Mesothelial cell of epicardium (in vitro differentiated cells): ENCODE results near the gene PAQR5. TPM values are rescaled to one million over a fixed set of nuclear protein-coding genes. Genes with fewer than 3 reads are reported as not detected.

ENCODE experiments used
- DNase-seq, 2 experiments: peaks; one replicate each; pipeline ENCODE4 v3.0.0; 2021; ENCODE audit warnings: low spot score in 2 of 2; ENCODE audit not compliant: unreplicated experiment in 2 of 2
- H3K27ac Mint-ChIP-seq: 2 replicates; pipeline ENCODE4 v1.8.0; 2021; ENCODE audit warnings: mixed read lengths
- H3K27me3 Mint-ChIP-seq: 2 replicates; pipeline ENCODE4 v1.8.0; 2021; ENCODE audit warnings: low read depth, mixed read lengths
- H3K36me3 Mint-ChIP-seq: 2 replicates; pipeline ENCODE4 v1.8.0; 2021; ENCODE audit warnings: mixed read lengths
- H3K4me1 Mint-ChIP-seq: 2 replicates; pipeline ENCODE4 v1.8.0; 2021; ENCODE audit warnings: mixed read lengths
- H3K4me3 Mint-ChIP-seq: 2 replicates; pipeline ENCODE4 v1.8.0; 2021; ENCODE audit warnings: mild to moderate bottlenecking, moderate library complexity, mixed read lengths
- H3K9me3 Mint-ChIP-seq: 2 replicates; pipeline ENCODE4 v1.8.0; 2021; ENCODE audit warnings: mixed read lengths
- total RNA-seq: library from RNA; stranded (reverse); gene quantifications from 3 replicates; pipeline ENCODE4 v1.2.1, GENCODE V29; 2021
- TF ChIP-seq, protein P1 (sequence below): fragments of 200-600 bp; sonication (generic); IDR thresholded peaks from one replicate; pipeline ENCODE4 v1.5.0; 2021; ENCODE audit warnings: antibody characterized with exemption; ENCODE audit not compliant: unreplicated experiment

PAQR5 gene
- total RNA-seq, 1 donor from 2014 or later, result 1.2 TPM

DNA sequence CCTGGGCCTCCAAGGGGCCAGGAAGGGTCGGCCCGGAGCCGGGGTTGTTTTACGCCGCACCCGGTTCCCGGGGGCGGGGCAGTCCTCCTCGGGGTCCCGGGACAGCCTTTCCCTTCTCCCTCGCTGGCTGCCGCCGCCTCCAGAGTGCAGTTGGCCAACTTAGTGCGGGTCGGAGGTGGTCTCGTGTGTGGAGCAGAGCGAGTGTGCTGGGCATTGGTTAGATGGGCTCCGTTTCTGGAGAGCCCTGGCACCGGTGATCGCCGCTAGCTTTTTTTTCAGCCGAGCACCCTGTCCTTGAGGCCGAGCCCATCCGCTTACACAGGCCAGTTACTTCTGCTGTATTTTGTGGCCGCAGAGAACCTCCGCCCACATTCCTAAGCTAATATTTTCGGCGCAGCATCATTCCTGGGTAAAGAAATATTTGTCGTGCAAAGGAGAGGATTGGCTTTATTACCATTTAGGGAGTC, 116.0 kb downstream of the PAQR5 start:
- DNase-seq, result peak in 1 of 2 experiments; percentile 62
- Mint-ChIP-seq H3K27me3 (no peaks in the 10 kb centered on the region), H3K4me1 (peaks cover 34% of the 10 kb centered on the region), H3K27ac (peak overlapping the region; percentile 97), H3K36me3 (peaks cover 17% of the 10 kb centered on the region), H3K4me3 (peak overlapping the region; percentile 84), H3K9me3 (no peaks in the 10 kb centered on the region)
- TF ChIP-seq, protein P1, sequence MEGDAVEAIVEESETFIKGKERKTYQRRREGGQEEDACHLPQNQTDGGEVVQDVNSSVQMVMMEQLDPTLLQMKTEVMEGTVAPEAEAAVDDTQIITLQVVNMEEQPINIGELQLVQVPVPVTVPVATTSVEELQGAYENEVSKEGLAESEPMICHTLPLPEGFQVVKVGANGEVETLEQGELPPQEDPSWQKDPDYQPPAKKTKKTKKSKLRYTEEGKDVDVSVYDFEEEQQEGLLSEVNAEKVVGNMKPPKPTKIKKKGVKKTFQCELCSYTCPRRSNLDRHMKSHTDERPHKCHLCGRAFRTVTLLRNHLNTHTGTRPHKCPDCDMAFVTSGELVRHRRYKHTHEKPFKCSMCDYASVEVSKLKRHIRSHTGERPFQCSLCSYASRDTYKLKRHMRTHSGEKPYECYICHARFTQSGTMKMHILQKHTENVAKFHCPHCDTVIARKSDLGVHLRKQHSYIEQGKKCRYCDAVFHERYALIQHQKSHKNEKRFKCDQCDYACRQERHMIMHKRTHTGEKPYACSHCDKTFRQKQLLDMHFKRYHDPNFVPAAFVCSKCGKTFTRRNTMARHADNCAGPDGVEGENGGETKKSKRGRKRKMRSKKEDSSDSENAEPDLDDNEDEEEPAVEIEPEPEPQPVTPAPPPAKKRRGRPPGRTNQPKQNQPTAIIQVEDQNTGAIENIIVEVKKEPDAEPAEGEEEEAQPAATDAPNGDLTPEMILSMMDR, result no peak

DNA sequence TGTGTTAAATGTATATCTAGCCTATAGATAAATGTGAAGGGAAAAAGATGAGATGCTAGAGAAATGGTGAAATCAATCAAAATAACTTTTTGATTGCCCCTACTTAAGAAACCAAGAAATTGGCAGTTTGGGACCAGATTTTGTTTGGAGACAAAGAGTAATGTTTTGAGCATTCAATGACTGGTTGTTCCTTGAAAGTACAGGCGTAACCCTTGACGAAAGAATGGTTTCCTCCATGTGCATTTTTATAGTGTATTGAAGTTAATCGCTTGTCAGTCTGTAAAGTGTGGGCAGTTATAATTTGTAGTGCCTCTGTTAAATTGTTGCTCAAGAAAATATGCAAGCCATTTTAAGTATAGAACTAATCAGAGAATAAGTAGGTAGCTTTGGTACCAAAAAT, 116.7 kb downstream of the PAQR5 start:
- no peak for DNase-seq
- H3K27ac Mint-ChIP-seq, result peak overlapping the region; percentile 96
- no peaks in the 10 kb centered on the region for H3K9me3 Mint-ChIP-seq
- H3K4me3 Mint-ChIP-seq, result peak overlapping the region; percentile 84
- H3K36me3 Mint-ChIP-seq, result peaks cover 19% of the 10 kb centered on the region
- TF ChIP-seq, protein P1, result no peak
- H3K27me3 Mint-ChIP-seq, result no peaks in the 10 kb centered on the region
- peaks cover 33% of the 10 kb centered on the region for H3K4me1 Mint-ChIP-seq

DNA sequence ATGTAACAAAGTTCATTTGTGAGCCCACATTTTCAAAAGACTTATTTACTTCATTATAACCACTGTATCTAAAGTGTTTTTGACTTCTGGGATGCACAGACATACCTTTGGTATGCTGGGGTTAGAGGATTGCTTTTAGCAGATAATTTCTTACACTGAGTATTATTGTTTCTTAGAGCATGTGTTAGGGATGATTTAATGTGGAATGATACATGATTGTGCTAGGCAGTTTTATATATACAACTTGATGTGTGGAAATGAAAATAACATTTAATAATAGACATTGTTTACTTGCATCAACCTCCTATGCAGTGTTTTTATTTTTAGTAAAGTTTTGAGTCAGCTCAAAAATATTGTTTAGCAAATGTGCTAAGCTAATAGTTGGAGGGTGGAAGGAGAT, 118.9 kb downstream of the PAQR5 start:
- Mint-ChIP-seq H3K4me1 (peaks cover 30% of the 10 kb centered on the region), H3K9me3 (no peaks in the 10 kb centered on the region), H3K4me3 (no peak overlapping the region), H3K36me3 (peaks cover 24% of the 10 kb centered on the region), H3K27ac (peak overlapping the region; percentile 54), H3K27me3 (no peaks in the 10 kb centered on the region)
- TF ChIP-seq, protein P1, result no peak
- DNase-seq, result no peak

DNA sequence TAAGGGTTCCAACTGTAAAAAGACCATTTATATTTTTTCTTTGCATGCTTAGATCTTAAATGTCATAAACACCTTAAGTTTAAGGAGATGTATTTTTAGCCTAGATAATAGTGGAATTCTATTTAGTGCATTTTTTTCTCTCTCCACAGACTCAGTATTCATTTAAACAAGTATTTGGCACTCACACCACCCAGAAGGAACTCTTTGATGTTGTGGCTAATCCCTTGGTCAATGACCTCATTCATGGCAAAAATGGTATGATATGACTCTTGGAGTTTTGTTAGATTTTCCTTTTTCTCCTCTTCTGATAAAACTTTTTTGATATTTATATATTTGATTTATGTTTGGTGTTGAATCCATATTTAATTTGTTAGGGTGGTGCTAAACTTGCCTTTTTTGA, 122.8 kb downstream of the PAQR5 start:
- DNase-seq, result no peak
- H3K27me3 Mint-ChIP-seq, result no peaks in the 10 kb centered on the region
- H3K27ac Mint-ChIP-seq, result no peak overlapping the region
- H3K4me1 Mint-ChIP-seq, result peaks cover 6% of the 10 kb centered on the region
- H3K4me3 Mint-ChIP-seq, result no peak overlapping the region
- TF ChIP-seq, protein P1, result no peak
- no peaks in the 10 kb centered on the region for H3K9me3 Mint-ChIP-seq
- H3K36me3 Mint-ChIP-seq, result peaks cover 33% of the 10 kb centered on the region

DNA sequence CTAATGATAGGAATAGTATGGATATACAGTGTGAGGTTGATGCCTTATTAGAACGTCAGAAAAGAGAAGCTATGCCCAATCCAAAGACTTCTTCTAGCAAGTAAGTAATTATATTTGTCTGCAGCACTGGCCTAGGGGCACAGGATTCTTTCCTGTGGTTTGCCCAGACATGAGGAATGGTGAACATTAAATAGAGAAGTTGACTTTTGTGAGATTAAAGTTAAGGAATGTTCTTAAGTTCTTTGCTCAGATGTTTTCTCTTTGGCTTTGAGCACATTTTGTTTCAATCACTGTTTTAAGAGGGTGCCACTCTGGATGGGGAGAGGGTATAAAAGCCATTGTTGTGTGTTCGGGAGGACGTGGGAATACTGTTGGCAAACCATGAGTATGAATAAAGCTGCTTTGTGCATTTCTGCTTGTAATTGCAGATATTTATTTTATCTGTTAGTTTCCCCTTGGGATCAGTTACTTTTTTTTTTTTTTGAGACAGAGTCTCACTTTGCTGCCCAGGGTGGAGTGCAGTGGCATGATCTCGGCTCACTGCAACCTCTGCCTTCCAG, 123.7 kb downstream of the PAQR5 start:
- DNase-seq, result no peak
- Mint-ChIP-seq H3K4me1 (peaks cover 6% of the 10 kb centered on the region), H3K27ac (peak overlapping the region; percentile 40), H3K9me3 (no peaks in the 10 kb centered on the region), H3K36me3 (peaks cover 35% of the 10 kb centered on the region), H3K27me3 (no peaks in the 10 kb centered on the region), H3K4me3 (no peak overlapping the region)
- TF ChIP-seq, protein P1, result no peak
